SIG-M5 treated with dmso at 0.1 percent for 504 hours (cell line): ENCODE results near the gene ADAR.

Experiments used
- DNase-seq: peaks from one replicate; lab custom pipeline; 2025; ENCODE audit not compliant: unreplicated experiment; lab: John Stamatoyannopoulos, UW

ADAR gene

GRCh38 chr1:154616659-154617345, 8.8 kb upstream of the ADAR start:
- DNase-seq, result no peak

DNA sequence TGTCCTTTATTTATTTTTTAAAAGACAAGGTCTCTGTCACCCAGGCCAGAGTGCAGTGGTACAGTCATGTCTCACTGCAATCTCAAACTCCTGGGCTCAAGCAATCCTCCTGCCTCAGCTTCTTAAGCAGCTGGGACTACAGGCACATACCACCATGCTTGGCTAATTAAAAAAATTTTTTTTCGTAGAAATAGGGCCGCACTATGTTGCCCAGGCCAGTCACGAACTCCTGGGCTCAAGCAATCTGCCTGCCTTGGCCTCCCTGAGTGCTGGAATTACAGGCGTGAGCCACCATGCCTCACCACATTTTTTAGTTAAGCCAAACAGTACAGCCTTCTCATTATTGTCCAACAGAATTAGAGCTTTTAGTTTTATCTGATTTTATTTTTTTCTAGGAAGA, 7.4 kb upstream of the ADAR start:
- DNase-seq, result no peak

DNA sequence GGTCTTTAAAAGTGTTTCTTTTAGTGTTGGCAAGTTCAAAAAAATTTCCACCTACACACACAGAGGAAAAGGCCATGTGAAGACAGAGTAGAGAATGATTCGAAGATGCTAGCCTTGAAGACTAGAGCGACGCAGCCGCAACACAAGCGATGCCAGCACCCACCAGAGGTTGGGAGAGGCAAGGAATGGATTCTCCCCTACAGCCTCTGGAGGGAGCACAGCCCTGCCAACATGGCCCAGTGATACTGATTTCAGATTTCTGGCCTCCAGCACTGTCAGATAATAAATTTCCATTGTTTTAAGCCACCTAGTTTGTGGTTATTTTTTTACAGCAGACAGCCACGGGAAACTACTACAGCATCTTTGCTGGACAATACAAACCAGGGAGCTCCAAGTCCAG, 6.9 kb upstream of the ADAR start:
- no peak for DNase-seq

GRCh38 chr1:154614247-154614646, 6.3 kb upstream of the ADAR start:
- no peak for DNase-seq

- DNase-seq, result no peak
Observed at GRCh38 chr1:154611150-154611862, 3.3 kb upstream of the ADAR start.

GRCh38 chr1:154609398-154610380, 1.7 kb upstream of the ADAR start:
- DNase-seq, result no peak

DNA sequence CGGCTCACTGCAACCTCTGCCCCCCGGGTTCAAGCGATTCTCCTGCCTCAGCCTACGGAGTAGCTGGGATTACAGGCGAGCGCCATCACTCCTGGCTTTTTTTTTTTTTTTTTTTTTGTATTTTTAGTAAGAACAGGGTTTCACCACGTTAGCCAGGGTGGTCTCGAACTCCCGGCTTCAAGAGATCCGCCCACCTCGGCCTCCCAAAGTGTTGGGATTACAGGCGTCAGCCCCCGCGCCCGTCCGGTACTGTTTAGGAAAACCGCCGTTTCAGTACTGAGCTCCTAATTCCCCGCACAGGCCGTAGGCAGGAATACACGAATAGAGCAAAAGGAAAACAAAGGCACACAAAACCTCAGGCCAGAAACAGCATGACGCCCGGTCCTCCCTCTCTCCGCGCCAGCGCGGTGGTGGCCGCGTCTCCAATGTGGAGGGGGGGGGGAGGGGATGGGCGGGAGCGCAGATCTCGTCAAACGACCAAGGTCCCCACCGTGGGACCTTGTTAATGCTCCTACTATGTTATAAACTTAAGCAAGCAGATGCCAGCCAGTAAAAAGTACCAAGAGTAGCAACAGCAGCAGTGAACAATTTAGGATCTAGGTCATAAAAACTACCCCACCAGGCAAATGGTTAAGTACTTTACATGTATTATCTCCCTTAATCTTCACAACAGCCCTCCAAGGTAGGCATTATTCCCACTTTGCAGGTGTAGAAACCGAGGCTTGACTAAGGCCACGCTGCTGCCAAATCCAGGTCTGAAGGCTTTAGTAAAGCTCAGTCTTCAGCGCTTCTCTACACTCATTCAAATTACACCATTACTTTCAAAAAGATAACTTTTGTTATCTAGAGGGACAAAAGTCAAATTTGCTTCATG, 648 bp upstream of the ADAR start:
- DNase-seq, result peak; percentile 44

- DNase-seq, result peak; percentile 18
Observed at GRCh38 chr1:154607106-154607608, 829 bp downstream of the ADAR start.

DNA sequence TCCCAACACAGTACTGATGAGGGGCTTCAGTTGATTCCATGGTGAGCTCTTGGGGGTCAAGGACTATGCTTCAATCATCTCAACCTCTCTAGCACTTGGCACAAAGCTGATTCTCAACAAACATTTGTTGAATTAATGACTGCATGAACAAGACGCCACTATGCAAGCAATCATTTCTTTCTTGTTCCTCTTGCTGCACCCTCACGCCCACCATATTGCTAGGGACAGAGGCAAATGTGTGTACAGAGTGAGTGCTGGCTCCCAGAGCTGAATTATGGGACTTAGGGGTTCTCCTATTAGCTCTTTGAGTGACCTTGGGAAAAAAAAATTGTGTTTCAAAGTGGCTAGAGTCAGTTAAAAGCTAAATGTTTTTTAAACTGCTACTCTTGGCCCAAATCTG, 2.5 kb downstream of the ADAR start:
- no peak for DNase-seq

- no peak for DNase-seq
Observed at GRCh38 chr1:154603317-154603716, 4.7 kb downstream of the ADAR start.

- DNase-seq, result no peak
Observed at GRCh38 chr1:154599658-154600057, 8.3 kb downstream of the ADAR start.

- no peak for DNase-seq
Observed at GRCh38 chr1:154598871-154599635, 8.9 kb downstream of the ADAR start.

DNA sequence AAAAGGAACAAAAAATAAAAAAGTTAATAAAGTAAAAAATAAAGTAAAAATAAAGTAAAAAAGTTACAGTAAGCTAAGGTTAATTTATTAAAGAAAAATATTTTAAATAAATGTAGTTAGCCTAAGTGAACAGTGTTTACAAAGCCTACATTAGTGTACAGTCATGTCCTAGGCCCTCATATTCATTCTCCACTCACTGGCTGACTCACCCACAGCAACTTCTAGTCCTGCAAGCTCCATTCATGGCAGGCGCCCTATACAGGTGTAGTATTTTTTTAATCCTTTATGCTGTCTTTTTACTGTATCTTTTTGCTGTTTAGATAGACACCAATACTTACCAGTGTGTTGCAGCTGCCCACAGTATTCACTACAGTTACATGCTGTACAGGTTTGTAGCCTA, 12.4 kb downstream of the ADAR start:
- no peak for DNase-seq

DNA sequence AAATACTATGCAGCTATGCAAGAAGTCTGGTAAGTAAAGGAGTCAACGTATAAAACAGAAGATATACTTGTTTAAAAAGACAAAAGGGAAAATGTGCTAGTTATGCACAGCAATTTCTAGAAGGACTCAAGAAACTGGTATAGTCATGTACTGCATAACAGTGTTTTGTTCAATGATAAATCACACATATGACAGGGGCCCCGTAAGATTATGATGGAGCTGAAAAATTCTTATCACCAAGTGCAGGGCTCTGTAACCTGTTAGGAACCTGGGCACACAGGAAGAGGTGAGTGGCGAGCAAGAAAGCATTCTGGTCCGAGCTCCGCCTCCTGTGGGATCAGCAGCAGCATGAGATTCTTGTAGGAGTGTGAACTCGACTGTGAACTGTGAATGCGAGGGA, 13.2 kb downstream of the ADAR start:
- DNase-seq, result no peak

DNA sequence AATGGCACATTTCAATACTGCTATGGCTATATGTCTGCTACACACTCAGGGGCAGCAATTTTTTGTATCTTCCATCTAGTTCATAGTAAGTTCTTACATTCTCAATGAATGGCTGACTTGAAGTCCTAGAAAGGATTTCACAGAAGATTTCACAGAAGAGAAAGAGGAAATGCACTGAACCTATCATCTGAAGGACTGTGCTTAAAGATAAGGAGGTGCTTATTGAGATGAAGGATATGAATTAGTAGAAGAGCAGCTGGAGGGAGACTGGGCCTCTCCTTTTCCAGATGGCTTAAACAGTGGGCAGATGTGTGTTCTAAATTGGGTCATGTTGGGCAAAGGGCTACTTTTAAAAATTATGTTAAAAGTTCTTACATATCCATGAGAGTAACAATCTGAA, 14.6 kb downstream of the ADAR start:
- DNase-seq, result no peak

DNA sequence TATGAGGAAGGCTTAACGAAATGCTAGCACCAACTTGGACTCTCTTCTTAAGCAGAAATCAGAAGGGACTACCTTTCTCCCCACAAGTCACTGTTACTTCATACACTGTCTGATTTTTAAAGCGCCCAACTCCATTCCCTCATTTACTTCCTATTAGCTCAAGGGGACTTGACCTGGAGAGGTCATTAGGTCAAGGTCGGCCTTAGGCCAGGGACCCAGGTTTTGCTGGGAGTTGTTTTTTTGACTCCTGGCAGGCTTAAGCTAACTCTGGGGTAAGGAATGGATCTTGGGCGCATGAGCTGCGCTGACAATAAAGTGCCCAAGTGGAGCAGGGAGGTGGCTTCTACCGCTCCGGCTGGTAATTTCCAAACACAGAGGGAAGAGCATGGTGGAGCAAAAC, 16.8 kb downstream of the ADAR start:
- DNase-seq, result no peak

GRCh38 chr1:154590756-154591155, 17.2 kb downstream of the ADAR start:
- DNase-seq, result no peak

GRCh38 chr1:154589780-154590179, 18.2 kb downstream of the ADAR start:
- DNase-seq, result no peak

DNA sequence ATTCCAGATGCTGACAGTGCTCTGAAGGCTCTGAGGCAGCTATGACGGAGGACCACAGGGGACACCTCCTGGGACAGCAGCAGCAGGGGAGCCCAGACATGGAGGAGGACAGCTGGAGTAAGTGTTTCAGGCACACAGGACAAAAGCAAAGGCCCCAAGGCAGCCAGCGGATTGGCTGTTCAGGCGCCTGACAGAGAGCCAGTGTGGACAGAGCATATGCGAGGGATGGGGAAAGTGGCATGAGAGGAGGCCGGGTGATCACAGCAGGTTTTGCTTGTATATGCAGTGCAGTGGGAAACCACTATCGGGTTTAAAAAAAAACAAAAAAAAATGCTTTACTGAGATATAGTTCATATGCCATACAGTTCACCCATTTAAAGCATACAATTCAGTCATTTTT, 21.3 kb downstream of the ADAR start:
- no peak for DNase-seq

DNA sequence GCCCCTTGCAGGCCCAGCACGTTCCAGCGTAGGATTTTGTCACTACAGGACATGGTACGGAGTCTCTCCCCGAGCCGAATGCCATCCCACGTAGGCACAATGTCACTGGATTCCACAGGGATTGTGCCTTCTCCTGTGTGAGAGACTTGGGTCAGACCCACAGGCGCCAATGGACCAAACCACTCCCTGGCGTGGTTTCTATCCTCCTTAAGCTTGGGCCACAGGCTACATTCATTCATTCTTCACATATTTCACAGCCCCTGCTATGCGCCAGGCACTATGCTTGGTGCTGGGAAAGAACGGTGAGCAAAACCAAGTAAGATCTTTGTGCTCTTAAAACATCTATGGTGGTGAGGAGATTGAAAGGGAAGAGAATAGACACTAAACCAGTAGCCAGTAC, 21.8 kb downstream of the ADAR start:
- DNase-seq, result no peak
